ENCODE measurements around the gene ARHGEF17.

- no peak for TF ChIP-seq EZH2 (IDR thresholded peaks at IDR 0.05; ENCODE audit: low read length, missing control alignments)
- no peak for TF ChIP-seq CTCF (conservative IDR thresholded peaks at IDR 0.05 in 1 of 2, IDR thresholded peaks at IDR 0.05 in 1 of 2; ENCODE audit: low read depth in 1 of 2, low read length in 2 of 2)
Measured at GRCh38 chr11:73379189-73379880, 71.3 kb downstream of the ARHGEF17 start.
